EL (cell line): ENCODE data around the gene DAP3.
"Not testable (repeated sequence)": the region's sequence is repeated elsewhere in the genome, so short reads cannot be mapped to it uniquely, and the experiment has no call there.

Experiments
- DNase-seq: peaks from one replicate; pipeline ENCODE4 v3.0.0-alpha.2; 2016

Gene DAP3

DNA sequence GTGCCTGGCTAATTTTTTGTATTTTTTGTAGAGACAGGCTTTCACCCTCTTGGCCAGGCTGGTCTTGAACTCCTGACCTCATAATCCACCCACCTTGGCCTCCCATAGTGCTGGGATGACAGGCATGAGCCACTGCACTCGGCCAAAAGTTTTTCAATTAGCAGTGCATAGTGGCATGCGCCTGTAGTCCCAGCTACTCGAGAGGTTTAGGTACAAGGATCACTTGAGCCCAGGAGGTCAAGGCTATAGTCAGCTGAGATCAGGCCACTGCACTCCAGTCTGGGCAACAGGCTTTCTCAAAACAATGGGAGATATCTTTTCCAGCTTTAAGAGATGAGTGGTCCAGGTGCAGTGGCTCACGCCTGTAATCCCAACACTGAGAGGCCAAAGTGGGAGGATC lies 30.8 kb downstream of the DAP3 start:
- DNase-seq = no peak

DNA sequence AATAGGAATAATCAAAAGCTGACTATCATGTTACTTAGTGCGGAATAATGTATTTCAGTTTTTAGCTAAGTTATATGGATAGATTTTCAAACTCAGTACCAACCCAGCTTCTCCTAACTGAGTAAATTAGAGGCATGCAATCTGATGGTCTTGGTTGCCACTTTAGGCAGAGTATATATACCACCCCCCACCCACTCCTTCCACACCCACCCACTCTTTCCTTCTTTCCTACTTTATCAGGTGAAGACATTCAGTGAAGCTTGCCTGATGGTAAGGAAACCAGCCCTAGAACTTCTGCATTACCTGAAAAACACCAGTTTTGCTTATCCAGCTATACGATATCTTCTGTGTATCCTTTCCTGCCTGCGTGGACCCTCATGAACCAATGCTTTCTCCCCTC lies 36.3 kb downstream of the DAP3 start:
- DNase-seq = no peak

DNA sequence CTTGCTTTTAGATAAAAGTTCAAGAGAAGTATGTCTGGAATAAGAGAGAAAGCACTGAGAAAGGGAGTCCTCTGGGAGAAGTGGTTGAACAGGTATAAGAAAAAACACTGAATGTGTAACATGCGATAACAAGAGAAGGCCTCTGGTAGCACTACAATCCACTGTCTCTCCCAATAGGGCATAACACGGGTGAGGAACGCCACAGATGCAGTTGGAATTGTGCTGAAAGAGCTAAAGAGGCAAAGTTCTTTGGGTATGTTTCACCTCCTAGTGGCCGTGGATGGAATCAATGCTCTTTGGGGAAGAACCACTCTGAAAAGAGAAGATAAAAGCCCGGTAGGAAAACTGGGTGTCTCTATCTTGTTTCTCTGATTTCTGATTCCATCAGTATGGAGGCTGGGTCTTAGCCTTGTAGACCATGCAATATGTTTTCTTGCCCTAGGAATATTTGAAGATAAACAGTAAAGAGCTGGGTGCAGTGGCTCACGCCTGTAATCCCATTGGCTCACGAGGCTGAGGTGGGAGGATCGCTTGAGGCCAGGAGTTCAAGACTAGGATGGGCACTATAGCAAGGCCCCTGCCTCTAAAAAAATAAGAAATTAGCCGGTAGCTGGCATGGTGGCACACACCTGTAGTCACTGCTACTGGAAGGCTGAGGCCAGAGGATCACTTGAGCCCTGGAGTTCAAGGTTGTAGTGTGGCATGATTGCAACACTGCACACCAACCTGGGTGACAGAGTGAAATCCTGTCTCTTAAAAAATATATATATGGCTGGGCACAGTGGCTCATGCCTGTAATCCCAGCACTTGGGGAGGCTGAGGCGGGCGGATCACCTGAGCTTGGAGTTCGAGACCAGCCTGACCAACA lies 40.4 kb downstream of the DAP3 start:
- peak; percentile 67 for DNase-seq

DNA sequence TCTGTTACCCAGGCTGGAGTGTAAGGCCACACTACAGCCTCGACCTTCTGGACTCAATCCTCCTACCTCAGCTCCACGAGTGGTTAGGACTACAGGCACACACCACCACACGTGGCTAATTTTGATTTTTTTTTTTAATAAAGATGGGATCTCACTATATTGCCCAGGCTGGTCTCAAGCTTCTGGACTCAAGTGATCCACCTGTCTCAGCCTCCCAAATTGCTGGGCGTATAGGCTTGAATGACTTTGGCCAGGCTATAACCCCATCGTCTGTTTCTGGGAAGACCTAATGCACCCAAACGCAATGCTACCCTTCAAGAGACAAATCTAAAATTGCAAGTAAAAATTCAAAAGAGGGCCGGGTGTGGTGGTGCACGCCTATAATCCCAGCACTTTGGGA lies 52.1 kb downstream of the DAP3 start:
- DNase-seq = no peak

DNA sequence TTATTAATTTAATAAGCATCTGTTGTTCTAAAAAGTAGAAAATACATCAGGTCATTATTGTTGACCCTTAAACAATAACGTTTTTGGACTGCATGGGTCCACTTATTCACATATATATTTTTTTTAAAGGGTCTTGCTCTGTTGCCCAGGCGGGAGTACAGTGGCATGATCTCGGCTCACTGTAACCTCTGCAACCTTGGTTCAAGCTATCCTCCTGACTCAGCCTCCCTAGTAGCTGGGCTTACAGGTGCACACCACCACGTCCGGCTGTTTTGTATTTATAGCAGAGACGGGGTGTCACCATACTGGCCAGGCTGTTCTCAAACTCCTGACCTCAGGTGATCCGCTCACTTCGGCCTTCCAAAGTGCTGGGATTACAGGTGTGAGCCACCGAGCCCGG lies 53.0 kb downstream of the DAP3 start:
- DNase-seq = no peak

DNA sequence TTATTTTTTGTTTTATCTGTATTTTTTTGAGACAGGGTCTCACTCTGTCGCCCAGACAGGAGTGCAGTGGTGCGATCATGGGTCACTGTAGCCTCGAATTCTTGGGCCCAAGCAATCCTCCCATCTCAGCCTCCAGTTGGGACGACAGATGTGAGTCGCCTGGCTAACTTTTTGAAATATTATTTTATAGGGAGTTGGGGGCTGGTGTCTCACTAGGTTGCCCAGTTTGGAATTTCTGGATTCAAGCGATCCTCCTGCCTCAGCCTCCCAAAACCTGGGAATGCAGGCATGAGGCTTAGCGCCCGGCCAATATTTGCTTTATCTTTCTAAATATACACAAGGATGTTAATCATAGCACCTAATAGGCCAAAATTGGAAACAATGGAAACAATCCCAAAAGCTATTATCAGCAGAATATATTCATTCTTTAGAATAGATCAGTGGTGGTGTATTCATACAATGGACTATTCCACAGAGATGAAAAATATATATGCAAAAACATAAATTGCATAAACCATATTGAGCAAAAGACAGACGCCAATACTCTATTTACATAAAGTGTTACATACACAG lies 55.9 kb downstream of the DAP3 start:
- no peak for DNase-seq

DNA sequence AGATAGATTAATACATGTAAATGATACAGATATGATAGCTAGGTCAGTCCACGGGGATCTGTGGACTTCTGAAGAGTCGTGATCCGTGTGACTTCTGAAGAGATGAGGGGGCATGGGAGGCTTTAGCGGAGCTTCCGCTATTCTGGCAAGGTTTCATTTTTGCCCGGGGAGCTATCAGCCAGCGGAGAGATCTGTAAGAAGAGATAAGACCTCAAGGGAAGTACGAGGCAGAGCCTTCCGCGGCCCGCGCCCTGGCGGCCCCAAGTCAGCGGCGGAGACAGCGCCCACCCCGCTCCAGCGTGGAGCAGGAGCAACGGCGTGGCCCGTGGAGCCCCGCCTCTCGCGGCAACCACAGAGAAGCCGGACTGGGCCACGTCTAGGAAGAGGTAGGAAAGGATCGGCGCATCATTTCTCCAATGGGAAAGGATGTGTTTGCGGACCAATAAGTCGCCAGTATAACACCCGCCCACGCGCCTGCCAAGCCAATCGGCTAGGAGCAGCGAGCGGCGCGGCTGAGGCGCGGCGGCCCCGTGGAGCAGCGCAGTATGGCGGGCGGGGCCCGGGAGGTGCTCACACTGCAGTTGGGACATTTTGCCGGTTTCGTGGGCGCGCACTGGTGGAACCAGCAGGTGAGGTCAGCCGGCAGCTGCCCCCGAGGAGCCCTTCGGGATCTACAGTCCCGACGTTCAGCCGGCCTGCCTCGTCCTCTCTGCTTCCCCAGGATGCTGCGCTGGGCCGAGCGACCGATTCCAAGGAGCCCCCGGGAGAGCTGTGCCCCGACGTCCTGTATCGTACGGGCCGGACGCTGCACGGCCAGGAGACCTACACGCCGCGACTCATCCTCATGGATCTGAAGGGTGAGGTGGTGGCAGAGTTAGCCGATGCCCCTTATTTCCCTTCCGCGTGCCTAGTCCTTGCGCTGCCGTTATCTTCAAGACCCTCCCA lies 56.7 kb downstream of the DAP3 start:
- DNase-seq = peak; percentile 98

DNA sequence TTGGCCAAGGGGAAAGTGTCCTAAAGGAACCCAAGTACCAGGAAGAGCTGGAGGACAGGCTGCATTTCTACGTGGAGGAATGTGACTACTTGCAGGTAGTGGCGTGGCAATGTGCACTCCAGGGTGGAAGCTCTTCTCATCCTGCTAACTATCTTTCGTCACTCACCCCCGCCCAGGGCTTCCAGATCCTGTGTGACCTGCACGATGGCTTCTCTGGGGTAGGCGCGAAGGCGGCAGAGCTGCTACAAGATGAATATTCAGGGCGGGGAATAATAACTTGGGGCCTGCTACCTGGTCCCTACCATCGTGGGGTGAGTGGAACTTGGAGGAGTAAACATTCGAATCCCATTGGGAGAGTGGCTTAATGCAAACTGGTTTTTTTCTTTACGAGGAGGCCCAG lies 58.7 kb downstream of the DAP3 start:
- DNase-seq = not testable (repeated sequence)

DNA sequence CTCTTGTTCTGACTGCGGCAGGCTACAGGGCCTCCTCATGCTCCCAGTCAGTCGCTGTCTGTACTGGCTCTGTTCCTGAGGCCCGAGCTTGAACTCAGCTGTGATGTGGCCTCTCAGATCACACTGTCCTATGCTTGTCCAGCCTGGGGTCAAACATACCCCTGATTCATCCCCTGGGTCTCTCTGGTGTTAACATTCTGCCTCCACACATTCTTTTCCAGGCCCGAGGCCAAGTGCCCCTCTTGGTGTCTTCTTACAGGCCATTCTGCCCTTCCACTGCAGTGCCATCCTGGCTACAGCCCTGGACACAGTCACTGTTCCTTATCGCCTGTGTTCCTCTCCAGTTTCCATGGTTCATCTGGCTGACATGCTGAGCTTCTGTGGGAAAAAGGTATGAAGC lies 59.2 kb downstream of the DAP3 start:
- not testable (repeated sequence) for DNase-seq

DNA sequence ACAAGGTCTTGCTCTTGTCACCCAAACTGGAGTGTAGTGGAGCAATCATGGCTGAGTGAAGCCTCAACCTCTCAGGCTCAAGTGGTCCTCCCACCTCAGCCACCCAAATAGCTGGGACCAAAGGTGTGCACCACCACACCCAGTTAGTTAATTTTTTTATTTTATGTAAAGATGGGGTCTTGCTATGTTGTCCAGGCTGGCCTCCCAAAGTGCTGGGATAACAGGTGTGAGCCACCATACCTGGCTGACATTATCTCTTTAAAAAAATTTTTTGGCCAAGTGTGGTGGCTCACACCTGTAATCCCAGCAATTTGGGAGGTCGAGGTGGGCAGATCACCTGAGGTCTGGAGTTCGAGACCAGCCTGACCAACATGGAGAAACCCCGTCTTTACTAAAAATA lies 70.1 kb downstream of the DAP3 start:
- DNase-seq = not testable (repeated sequence)

DNA sequence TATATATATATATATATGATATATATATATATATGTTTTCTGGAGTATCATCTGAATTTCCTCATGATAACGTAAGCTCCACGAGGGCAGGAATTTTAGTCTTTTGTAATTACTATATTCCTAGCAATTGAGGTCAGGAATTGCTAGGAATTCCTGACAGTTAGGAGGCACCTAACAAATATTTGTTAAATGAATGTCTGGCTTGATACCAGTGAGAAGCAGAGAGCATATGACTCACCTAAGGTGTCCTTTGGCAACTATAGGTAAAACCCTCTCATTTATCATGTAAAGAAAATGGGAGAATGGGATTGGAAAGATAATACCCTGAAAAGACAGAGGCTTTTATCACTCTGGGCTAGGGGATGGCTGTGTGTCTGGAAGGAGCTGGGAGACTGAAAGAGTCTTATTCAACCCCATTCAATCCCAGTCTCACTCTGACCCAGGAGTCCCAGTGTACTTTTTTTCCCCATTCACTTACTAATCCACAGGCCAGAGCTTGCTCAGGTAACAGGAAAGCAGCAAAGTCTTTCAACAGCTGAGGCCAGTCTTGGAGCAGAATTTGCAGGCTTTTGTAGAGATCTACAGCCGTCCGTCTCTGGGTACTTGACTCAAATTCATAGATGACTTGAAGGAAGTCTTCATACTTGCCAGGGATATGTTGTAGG lies 71.2 kb downstream of the DAP3 start:
- no peak for DNase-seq

DNA sequence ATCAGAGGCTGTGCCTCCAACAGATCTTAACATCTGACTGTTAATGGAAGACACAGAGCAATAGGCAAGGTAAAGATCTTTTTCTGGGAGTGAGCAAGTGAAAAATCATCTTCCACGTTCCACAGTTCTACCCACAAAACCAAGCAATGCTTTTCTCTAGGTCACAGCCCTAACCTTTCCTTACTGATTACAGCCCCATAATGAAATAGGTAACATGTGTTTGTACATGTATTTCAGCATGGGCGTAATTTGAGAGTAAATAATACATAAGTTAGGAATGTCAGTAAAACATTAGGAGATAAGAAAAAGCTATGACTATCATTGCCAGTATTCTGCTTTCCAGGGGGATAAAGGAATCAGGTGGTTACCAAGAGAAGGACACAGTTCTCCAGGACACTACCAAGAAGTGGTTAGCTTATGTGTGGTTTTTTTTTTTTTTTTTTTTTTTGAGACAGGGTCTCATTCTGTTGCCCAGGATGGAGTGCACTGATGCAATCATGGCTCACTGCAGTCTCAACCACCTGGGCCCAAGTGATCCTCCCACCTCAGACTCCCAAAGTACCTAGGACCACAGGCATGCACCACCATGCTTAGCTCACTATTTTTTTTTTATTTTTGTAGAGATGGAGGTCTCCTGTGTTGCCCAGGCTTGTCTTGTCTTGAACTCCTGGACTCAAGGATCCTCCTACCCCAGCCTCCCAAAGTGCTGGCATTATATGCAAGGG lies 72.0 kb downstream of the DAP3 start:
- no peak for DNase-seq

DNA sequence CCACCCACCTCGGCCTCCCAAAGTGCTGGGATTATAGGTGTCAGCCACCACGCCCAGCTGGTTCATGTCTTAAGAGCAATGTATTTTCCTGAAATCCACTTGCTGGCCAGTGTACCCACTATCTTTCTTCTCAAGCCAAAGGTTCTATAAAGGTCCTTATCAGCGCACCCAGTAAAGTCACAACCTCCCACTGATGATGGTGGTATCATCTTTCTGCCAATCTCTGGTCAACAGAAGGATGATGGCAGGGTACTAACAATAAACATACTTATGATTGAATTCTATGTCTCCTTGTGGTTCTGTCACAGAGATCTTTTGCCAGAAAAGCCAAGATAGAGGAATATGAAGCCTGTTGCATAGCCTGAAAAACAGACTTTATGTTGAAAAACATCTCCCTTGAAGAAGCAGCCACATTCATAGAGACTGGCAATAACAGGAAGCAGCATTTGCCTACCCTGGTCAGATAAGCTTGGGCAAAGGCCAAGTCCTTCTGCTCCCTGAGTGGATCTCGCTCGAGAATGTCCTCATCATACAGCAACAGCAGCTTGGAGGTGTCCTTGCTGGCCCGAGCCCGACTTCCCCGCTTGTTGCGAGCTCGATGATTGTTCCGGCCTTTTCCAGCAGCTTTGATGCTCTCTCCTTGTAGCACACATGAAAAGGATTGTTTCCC lies 73.0 kb downstream of the DAP3 start:
- DNase-seq = no peak

DNA sequence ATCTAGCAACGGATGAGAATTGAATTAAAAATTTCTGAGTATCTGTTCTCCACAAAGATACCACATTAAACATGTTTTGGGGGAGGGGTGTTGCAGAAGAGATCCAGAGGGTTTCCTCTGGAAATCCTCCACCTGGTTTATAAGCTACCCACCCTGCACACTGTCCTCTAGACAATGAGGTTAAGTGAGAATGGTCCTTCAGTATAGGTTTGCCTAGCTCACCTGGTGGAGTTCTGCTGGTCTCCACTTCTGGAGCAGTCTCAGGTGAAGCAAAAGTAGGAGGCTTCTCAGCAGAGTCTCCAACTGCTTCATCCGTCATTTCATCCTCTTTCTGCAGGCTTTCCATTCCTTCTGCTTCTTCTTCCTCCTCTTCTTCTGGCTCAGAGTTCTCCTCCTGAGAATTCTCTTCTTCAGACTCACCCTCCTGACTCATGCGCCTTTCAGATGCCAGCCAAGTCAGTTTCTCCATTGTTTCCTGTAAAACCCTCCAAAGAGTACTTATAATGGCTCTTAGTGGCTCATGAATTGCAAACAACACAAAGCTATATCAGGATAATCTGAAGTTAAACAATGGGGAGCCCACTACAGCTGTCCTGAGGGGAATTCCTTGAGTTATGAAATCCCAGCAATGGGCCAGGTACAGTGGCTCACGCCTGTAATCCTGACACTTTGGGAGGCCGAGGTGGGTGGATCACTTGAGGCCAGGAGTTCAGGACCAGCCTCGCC lies 74.4 kb downstream of the DAP3 start:
- peak; percentile 94 for DNase-seq

DNA sequence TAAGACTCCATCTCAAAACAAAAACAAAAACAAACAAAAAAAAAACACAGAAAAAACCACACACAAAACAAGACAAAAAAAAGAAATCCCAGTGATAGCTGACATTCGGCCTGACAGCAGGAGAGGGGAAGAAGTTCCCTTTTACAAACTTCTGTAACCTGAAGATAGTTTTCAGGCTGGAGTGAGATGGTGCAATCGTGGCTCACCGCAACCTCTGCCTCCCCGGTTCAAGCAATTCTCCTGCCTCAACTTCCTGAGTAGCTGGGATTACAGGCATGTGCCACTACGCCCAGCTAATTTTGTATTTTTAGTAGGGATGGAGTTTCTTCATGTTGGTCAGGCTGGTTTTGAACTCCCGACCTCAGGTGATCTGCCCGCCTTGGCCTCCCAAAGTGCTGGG lies 75.1 kb downstream of the DAP3 start:
- DNase-seq = not testable (repeated sequence)

DNA sequence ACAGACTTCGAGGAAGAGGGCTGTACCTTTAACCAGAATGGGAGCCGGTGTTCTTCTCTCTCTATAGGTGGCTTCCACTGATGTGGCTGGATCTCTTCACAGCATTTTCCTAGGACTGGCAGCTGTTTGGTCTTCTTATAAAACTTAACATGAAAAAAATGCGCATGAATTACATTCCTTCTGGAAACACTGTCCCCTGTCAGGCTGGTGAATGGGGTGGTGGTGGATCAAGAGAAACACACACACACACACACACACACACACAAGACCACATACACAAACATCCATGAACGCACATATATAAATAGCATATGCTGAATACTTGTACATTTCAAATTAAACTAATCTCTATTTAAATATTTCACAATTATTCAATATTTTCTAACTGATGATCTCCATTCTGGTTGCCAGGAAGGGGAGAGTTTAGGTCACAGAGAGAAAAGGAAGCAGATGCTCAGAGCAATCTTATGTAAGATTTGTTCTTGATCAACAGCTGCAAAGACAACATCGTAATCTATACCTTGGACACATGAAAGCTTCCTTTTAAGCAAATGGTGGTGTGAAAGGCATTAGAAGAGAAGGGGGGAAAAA lies 78.6 kb downstream of the DAP3 start:
- DNase-seq = not testable (repeated sequence)

DNA sequence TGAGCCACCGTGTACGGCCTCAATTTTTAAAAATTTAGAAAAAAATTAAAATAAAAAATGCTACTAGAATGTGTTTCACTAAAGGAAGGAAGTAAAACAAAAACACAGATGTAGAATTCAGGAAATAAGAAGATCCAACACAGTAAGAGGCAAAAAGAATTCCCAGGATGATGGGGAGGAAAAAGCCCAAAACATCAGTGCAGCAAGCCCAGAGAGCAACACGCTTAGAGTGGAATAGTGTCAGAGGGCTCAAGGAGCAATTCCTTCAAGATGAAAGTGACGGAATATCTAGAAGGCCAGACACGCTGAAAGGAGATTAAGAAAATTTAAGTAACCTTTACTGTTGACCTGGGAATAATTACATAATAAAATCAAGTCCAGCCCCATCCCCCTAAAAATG lies 80.4 kb downstream of the DAP3 start:
- DNase-seq = no peak

DNA sequence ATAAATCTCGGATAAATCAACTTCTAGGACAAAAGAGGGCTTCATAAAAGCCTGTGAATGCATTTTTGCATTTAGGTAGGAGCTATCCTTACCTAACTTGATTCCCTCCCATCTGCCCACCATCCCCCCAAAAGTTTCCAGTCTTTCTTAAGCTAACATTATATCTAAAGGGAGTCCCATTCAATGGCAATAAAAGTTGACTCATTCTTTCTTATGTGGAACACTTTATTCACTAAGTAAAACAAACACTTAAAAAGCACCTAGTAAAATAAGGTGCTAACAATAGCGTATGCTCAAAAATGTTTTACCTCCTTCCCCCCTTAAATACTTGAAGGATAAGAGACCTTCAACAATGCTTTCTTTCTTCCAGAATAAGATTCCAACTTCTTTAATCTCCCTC lies 84.3 kb downstream of the DAP3 start:
- no peak for DNase-seq

DNA sequence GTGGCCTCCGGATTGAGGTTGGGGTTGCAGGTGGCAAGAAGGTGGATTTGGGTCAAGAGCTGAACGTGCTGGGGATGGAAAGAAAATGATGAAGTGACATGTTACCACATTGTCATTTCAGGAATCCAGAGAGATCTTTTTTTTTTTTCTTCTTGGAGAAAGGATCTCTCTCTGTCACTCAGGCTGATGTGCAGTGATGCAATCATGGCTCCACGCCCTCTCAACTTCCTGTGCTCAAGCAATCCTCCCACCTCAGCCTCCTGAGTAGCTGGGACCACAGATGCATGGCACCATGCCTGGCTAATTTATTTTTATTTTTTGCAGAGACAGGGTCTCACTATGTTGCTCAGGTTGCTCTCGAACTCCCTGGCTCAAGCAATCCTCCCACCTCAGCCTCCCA lies 87.5 kb downstream of the DAP3 start:
- DNase-seq = peak; percentile 31

DNA sequence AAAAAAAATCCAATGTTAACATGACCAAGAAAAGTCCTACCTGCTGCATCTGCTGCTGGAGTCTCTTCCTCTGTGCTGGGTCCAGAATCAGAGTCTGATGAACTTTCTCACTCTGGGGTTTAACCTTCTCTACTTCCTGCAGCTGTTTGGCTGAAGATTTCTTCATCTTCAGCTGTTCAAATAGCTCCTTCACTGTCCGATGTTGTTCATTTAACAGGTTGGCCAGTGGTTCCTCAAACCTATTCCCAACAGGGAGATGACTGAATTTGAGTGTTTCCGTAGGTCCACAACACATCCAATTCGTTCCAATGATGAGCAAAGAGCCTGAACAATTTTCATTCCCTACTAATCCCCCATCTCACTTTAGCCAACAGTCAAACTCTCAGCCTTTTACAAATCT lies 88.7 kb downstream of the DAP3 start:
- no peak for DNase-seq
